ENCODE data around the gene KRTAP5-4.

- TF ChIP-seq POLR2AphosphoS5 (IDR thresholded peaks at IDR 0.05; ENCODE audit: low read depth, low read length) (no peak), POLR2A (IDR thresholded peaks at IDR 0.05; ENCODE audit: low read depth, low read length) (no peak), TAF1 (IDR thresholded peaks at IDR 0.05; ENCODE audit: low read depth, low read length) (no peak), PAX5 (IDR thresholded peaks at IDR 0.05; ENCODE audit: insufficient read depth, low read length, severe bottlenecking) (no peak)
Measured at GRCh38 chr11:1638344-1638743, 16.4 kb upstream of the KRTAP5-4 start.
